Transverse colon (tissue), 4 donors: Measurements from ENCODE around the gene FCER2.

ENCODE experiments used
- CTCF ChIP-seq, 5 experiments: fragments of 200-600 bp in 3 of 5; fragments of 450-650 bp in 2 of 5; sonication (generic) in 3 of 5; IDR thresholded peaks; 1 replicate in 2 of 5; 2 replicates in 3 of 5; pipeline ENCODE4 v1.5.1; 2016 to 2017; ENCODE audit warnings: antibody characterized with exemption in 5 of 5, inconsistent platforms in 3 of 5, mild to moderate bottlenecking in 2 of 5, moderate library complexity in 1 of 5
- EP300 ChIP-seq: sonication (generic); formaldehyde crosslinking; IDR thresholded peaks from one replicate; pipeline ENCODE4 v1.6.1; 2017; ENCODE audit warnings: antibody characterized with exemption, low read depth
- POLR2A ChIP-seq: fragments of 450-650 bp; IDR thresholded peaks from one replicate; pipeline ENCODE4 v1.6.1; 2016; ENCODE audit warnings: antibody characterized with exemption, mild to moderate bottlenecking, moderate library complexity
- POLR2AphosphoS5 ChIP-seq, 3 donors: sonication (generic); formaldehyde crosslinking; IDR thresholded peaks; one replicate each; pipeline ENCODE4 v1.6.1; 2016; ENCODE audit warnings: antibody characterized with exemption in 3 of 3

- TF ChIP-seq CTCF (IDR thresholded peaks at IDR 0.05) (no peak), POLR2A (no peak), EP300 (no peak), POLR2AphosphoS5 (IDR thresholded peaks at IDR 0.05) (no peak)
These were observed 45.3 kb upstream of the FCER2 start, which contains the start of gene CD209 for GRCh38 chr19:7746903-7747884.
